Activated naive CD4-positive, alpha-beta T cell treated with anti-CD3 and anti-CD28 coated beads, Interleukin-2, amount 10 ng/mL, durations not matched to agents 7 days and 5 days (primary cell): ENCODE results near the gene CRHR1.

ENCODE experiments used
- CTCF ChIA-PET: fragments of 350-600 bp; sonication (Branson Sonifier 250); formaldehyde crosslinking; loops from one replicate; lab custom pipeline; 2021; ENCODE audit warnings: antibody characterized with exemption; lab: Charles Lee
- DNase-seq: peaks from one replicate; pipeline ENCODE4 v3.0.0-alpha.2; 2020
- H3K27ac Mint-ChIP-seq: one replicate; pipeline ENCODE4 v1.8.0; 2021; ENCODE audit warnings: mild to moderate bottlenecking, moderate library complexity, mixed read lengths
- H3K27me3 Mint-ChIP-seq: one replicate; pipeline ENCODE4 v1.8.0; 2021; ENCODE audit warnings: mild to moderate bottlenecking, mixed read lengths
- H3K36me3 Mint-ChIP-seq: one replicate; pipeline ENCODE4 v1.8.0; 2021; ENCODE audit warnings: mixed read lengths
- H3K4me1 Mint-ChIP-seq: one replicate; pipeline ENCODE4 v1.8.0; 2021; ENCODE audit warnings: mixed read lengths
- H3K4me3 Mint-ChIP-seq: one replicate; pipeline ENCODE4 v1.8.0; 2021; ENCODE audit warnings: mild to moderate bottlenecking, moderate library complexity, mixed read lengths
- H3K9me3 Mint-ChIP-seq: one replicate; pipeline ENCODE4 v1.8.0; 2021; ENCODE audit warnings: mixed read lengths

CRHR1 gene

DNA sequence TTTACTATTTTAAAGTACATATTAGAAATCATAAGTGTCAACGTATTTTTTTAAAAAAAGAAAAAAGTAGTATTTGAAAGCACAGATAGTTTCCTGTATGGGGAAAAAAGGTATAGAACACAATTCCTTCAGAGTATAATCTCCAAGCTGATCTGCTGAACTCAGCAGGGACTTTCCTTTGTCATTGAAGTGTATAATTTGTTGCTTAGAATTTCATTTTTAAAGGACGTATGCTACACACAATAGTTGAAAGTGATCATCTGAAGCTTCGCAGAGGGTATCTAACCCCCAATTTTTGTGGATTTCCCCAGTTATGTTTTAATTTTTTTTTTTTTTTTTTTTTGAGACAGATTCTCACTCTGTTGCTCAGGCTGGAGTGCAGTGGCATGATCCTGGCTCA lies 90.0 kb downstream of the CRHR1 start:
- CTCF ChIA-PET: interaction anchor here (1.2 kb wide), 1 partner anchor 22 kb away, joined by 6 read pairs; no protein-coding TSS in a partner anchor
- DNase-seq: no peak
- Mint-ChIP-seq H3K4me3 (no peak overlapping the region), H3K36me3 (no peaks in the 10 kb centered on the region), H3K9me3 (peaks cover 3% of the 10 kb centered on the region), H3K4me1 (peaks cover 6% of the 10 kb centered on the region), H3K27ac (no peak overlapping the region), H3K27me3 (peaks cover 12% of the 10 kb centered on the region)

DNA sequence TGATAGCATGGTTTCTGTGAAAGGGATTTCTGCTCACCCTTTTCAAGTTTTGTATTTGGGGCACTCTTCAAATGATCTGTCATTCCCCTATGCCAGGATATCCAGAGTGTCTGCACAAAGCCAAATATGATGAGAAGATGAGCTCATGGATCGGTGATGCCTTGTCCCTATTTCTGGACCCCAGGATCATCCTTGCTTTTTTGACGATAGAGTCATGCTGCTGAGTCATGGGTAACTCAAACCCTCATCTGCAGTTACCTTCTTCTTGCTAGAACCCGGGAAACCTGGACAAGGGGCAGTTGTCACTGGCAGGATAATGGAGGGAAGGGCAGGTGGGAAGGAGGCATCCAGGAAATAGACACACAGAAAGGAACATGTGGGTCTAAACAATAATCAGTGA lies 92.4 kb downstream of the CRHR1 start:
- Mint-ChIP-seq H3K4me3 (no peak overlapping the region), H3K4me1 (peaks cover 6% of the 10 kb centered on the region), H3K9me3 (peaks cover 3% of the 10 kb centered on the region), H3K36me3 (no peaks in the 10 kb centered on the region), H3K27me3 (peaks cover 14% of the 10 kb centered on the region), H3K27ac (no peak overlapping the region)
- CTCF ChIA-PET: no interaction called here
- no peak for DNase-seq

DNA sequence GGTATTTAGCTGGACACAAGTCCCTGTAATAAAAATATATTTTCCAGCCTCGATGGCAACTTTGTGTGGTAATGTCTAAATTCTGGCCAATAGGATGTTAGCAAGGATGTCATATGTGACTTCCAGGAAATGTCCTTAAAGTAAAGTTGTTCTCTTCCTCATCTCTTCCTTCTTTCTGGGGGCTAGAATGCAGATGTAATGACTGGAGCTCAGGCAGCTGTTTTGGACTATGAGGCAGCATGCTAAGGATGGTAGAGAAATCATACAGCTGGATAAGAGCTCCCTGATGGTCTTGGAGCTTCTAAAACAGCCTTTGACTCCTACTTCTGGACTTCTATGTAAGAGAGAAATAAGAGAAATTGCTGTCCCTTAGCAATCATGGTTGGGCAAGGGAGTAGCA lies 93.3 kb downstream of the CRHR1 start:
- Mint-ChIP-seq H3K36me3 (no peaks in the 10 kb centered on the region), H3K27ac (no peak overlapping the region), H3K4me1 (peaks cover 9% of the 10 kb centered on the region), H3K27me3 (peaks cover 8% of the 10 kb centered on the region), H3K4me3 (no peak overlapping the region), H3K9me3 (peaks cover 3% of the 10 kb centered on the region)
- CTCF ChIA-PET: no interaction called here
- no peak for DNase-seq

DNA sequence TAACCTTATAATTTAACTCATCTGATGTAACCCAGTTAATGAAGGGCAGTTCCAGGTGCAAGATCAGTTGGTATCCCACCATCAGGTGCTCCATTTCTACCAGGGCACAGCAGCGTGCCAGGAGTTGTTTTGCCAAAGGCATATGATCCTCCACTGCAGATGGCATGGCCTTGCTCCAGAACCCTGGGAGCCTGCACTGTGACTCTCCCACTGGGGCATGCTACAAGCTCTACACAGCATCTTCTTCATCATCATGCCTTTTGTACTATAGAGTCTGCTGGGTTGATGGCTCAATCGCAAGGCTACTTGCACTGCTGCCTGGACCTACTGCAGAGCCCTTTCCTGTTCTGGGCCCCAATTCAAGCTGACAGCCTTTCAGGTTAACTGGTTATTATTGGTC lies 98.9 kb downstream of the CRHR1 start:
- CTCF ChIA-PET: interaction anchor here (0.8 kb wide), 1 partner anchor 10 kb away, joined by 3 read pairs; no protein-coding TSS in a partner anchor
- Mint-ChIP-seq H3K27me3 (peaks cover 9% of the 10 kb centered on the region), H3K27ac (no peak overlapping the region), H3K9me3 (peaks cover 5% of the 10 kb centered on the region), H3K36me3 (no peaks in the 10 kb centered on the region), H3K4me1 (peaks cover 10% of the 10 kb centered on the region), H3K4me3 (no peak overlapping the region)
- no peak for DNase-seq
